Amniotic stem cell (primary cell): ENCODE data around the gene IMMP2L.
"Not testable (repeated sequence)": the region's sequence is repeated elsewhere in the genome, so short reads cannot be mapped to it uniquely, and the experiment has no call there.

Experiments used
- DNase-seq: peaks from one replicate; lab custom pipeline; 2025; lab: John Stamatoyannopoulos, UW

Gene IMMP2L

DNA sequence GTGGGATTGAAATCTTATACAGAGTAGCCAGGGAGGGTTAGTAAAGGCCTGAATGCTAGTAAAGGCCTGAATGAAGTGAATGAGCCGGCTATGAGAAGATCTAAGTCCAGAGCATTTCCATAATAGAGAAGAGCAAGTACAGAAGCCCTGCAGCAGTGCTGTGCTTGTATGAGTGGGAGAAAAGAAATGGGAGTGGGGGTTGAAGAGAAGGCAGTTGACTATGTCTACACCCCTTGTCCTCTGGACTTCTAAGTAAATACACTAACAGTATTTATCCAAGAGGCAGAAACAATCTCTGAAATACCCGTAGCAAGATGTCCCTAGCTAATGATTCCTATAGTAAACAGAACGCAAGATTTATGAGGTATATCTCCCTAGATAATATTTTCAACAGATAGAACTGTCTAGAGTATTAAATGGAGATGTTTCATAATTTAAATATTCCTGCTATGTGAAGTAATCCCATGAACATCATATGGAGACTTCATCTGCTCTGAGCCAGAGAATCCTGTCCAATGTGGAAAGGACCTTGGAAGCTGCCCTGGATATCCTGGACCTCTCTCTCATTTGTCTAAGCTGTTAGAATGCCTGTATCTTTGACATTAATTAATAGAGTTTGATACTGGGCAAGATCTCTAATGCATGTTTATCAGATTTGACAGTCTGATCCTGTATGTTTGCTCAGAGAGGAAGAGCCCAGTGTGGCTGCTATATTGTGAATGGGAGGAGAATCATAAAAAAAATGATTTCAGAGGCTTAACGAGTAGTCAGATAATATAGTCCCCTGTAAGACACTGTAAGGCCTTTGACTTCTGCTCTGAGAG lies 299.8 kb downstream of the IMMP2L start:
- no peak for DNase-seq

DNA sequence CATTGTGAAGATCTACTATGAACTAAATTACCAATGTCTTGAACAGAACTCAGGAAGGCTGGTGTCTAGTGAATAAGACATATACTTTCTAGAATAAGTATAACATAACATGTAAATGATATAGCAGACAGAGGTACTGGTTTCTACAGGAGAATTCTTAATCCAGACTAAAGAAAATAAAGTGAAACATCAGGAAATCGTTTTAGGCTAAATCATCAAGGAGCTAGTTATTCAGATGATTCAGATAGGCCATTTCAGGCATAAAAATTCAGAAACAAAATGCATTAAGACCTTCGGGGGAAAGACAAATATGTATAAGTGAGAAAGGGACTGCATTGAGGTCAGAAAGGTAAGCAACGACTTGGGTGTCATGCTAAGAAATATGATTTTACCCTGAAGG lies 300.8 kb downstream of the IMMP2L start:
- no peak for DNase-seq

DNA sequence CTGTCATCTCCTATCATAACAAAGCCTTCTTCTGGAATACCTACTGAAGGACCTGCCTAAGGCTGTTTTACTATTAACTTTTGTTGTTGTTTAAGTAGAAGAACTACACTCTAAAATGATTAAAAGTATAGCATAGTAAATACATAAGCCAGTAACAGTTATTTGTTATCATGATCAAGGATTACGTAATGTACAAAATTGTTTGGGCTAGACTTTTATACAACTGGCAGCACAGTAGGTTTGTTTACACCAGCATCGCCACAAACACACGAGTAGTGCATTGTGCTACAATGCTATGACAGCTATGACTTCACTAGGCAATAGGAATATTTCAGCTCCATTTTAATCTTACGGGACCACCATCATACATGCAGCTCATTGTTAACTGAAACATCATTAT lies 302.3 kb downstream of the IMMP2L start:
- DNase-seq = no peak

DNA sequence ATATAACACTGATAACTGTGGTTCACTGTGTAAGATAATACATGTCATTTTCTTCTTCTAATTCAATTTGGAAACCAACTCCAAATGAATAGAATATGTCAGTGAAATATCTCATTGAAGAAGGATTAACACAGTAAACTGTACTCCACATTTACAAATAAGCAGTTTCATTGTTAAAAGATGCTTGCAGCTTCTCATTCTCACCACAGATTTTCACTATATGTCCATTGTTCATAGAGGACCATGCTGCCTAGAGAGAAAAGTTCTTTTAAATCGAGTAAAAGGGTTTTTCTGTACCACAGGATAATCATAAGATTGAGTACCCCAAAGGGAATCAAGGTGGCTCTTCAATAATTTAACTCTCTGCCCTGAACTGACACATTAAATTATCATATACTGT lies 305.9 kb downstream of the IMMP2L start:
- no peak for DNase-seq

DNA sequence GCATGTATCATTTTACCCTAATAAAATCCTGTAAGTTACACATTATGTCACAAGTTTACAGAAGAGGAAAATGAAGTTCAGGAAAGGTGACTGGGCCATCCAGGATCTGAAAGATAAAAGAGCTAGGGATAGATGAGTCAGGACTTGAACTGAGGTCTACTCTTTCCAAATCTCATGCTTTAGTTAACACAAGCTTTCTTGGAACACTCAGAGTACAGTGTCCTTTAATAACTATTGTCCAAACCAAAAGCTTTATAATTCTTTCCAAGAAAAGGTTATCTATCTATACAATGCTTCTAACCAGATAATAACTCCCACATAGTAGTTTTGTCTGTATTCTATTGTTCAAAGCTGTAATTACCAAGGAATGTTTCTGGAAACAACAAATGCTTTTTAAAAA lies 306.7 kb downstream of the IMMP2L start:
- DNase-seq = no peak

DNA sequence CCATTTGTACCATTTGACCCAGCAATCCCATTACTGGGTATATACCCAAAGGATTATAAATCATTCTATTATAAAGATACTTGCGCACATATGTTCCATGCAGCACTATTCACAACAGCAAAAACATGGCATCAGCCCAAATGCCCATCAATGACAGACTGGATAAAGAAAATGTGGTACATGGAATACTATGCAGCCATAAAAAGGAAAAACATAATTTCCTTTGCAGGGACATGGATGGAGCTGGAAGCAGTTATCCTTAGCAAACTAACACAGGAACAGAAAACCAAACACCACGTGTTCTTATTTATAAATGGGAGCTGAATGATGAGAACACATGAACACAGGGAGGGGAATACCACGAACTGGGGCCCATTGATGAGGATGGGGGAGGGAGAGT lies 310.9 kb downstream of the IMMP2L start:
- not testable (repeated sequence) for DNase-seq

DNA sequence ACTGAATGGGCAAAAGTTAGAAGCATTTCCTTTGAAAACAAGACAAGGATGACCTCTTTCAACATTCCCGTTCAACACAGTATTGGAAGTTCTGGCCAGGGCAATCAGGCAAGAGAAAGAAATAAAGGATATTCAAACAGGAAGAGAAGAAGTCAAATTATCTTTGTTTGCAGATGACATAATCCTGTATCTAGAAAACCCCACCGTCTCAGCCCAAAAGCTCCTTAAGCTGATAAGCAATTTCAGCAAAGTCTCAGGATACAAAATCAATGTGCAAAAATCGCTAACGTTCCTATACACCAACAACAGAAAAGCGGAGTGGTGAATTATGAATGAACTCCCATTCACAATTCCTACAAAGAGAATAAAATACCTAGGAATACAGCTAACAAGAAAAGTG lies 312.5 kb downstream of the IMMP2L start:
- DNase-seq = not testable (repeated sequence)

DNA sequence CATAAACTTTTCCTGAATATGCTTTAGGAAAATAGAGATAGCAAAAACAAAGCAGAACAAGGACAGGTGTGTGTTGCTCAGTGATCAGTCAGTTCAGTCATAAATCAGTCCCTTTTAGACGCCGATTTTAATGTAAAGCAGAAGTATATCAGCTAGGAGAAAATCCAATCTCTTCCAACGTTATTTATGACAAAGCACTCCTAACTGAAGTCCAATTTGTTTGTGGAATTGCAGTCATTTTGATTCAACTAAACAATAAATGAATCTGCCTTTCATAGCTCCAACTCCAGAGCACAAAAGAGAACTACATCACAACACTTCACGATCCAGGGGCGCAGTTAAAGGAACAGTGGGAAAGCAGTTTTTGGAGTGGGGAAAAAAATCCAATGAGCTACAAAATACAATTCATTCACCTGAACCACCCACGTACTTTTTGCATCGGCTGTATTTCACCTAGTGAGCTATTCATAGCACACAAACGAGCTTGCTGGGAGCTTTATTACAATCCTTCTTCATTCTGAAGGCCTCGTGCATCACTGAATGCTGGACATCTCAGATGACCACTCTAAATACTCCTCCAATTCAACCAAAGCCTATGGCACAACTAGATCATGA lies 320.0 kb downstream of the IMMP2L start:
- DNase-seq = no peak

DNA sequence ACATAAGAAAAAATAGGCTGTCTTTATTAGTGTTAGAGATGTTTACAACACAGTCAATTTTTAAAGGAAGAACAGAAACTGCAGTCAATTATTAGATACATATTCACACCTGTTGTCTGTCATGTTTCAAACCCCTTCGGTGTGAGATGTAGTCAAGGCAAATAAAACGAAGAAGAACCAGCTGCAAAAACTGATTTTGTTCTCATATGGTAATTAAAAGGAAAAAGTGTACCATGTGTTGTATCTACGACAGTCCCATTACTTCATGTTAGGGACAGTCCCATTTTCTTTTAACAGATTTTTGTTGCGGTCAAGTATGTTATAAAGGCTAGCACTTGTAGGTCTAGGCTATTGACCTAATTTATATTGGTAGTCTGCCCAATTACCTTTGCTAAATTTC lies 321.9 kb downstream of the IMMP2L start:
- DNase-seq = no peak

DNA sequence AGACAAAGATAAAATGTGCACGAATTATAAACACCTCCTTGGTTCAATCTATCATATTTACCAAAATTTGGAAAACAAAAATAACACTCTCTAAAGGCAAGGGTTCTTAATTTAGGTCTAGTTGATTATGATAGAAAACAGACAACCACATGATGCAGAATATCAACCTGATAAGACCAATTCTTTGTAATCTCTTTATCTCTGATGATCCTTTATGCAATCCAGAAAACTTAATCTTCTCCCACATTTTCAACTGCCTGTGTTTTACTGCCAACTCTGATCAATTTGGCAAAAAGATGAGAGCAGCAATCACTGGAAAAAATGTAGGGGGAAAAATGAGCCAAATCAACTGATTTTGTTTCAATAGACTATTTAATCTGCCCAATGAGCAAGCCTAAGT lies 322.9 kb downstream of the IMMP2L start:
- DNase-seq = no peak

DNA sequence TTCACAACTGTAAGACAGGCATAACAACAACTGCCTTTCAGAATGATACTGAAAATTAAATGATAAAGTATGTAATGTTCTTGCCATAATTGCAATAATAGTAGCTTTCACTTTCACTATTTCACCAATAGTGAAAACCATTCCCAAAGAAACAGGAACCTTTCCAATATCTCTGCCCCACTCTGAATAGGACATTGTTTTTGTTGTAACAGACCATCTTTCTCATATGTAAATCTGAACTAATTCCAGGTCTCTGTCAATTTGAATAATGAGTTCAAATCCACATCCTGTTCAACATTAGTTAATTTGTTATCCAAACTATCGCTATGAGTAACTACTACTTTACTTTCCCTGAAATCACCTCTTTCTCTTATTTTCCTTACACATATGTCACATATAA lies 323.4 kb downstream of the IMMP2L start:
- no peak for DNase-seq

DNA sequence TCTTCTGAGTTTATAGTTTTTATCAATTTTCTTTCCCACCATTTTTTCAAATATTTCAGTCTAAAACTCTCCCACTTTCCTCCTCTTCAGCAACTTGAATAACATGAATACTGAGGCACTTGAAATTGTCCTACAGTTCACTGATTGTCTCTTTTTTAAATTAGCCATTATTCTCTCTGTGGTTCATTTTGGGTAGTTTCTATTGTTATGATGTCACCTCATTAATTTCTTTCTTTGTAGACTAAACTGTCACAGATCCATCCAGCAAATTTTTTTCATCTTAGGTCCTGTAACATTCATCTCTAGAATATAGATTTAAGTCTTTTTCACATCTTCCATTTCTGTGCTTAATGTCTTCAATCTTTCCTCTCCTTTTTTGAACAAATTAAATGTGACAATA lies 326.6 kb downstream of the IMMP2L start:
- no peak for DNase-seq

DNA sequence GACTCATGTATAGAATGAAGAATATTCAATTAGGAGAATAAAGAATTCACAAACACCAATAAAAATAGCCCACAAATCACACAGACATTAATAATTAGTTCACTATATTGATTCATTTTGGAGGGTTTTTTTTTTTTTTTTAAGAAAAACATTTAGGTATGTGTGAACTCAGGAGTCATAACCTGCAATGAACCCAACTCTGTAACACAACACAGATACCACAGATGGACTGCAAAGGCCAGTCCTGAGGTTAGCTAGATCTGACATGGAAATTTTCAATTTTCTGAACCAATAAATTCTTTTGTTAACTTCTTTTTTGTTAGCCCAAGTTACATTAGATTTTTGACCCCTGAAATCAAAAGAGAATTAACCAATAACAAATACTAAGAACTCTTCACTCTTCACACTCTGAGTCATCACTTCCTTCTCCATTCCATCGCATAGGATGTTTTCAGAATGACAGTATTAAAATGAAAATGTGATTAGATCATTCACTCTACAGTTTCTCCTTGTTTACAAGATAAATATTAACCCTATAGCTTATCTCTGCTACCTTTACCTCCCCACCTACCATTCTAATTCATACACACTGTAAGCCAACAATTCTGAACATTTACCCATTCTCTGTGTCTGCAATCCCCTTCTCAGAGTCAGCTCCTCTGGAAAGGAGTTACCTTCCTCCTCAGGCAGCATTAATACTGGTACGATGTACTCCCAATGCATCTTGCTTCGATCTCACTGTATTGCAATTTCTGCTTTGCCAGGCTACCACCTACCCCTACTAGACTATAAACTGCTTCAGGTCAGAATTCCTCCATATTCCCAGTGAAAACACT lies 329.8 kb downstream of the IMMP2L start:
- peak; percentile 3 for DNase-seq

DNA sequence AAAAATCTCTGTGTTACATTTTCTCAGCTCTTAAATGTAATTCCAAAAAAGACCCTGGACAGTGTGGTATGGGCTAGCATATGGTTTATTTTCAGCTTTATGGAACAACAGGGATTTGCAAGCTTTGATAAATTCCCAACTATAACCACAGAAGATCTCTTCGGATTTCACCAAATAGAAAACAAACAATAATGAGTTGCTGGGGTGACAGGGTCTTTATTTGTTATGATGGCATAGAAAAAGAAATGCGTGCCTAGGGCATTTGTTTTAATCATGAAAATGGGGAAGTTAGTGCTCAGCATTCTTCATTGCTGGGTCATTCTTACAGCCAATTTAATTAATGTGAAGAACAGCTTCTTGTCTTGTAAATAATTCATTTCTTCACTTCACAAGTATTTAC lies 332.4 kb downstream of the IMMP2L start:
- DNase-seq = peak; percentile 7

DNA sequence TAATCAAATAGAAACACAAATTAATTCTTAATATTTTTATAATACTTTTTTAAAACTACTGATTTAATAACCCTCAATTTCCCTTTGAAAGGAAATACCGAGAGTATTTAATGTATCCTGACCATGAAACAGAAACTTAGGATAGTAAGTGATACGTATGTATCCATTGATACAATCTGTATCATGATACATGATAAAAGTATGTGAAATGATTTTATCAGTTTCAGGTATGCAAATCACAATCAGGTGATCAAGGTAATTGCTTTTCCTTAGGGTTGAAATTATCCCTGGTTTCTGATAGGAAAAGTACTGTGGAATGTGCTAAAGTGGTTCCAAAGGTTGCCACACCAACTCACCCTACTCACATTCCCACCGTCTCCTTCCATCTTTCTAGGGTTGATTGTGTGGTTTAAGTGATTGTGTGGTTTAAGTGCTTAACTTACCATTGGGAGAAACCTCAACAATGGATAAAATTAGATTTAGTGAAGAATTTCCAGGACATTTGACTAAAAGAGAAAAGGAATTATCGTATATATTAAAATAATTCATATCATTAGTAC lies 333.0 kb downstream of the IMMP2L start:
- DNase-seq = no peak

DNA sequence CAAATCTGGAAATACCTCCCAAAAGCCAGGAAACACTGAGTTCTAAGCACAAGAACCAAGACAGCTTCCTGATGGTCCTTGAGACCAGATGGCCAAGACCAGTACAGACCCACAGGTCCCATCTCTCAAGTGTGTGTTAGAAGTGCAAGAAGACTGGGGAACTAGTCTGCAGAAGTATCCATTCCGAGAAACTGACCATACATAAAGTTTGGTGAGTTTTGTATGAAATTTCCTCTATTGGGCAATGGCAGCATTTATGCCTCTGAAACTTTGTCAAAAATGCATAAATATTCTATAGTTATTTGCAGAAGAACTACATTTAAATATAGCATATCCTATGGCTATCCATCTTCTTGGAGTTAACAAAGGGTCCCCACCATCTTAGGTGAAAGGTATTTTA lies 333.9 kb downstream of the IMMP2L start:
- DNase-seq = no peak

DNA sequence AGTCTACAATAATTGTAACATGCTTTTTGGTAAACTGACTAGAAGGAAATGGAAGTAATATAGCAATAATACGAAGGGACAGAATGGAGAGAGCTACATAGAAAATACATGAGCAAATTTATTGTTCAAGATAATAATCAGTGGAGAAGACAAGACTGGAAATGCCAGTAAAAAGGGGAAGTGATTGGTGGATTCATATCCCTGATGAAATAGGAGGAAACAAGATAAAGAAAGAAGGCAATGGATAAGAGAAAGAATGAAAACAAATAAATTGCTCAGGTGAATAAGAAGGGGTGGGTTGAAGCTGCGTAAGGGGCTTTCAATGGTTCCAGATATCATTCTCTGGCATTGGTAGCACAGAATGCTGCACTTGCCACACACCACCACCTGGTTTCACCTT lies 335.5 kb downstream of the IMMP2L start:
- DNase-seq = no peak

DNA sequence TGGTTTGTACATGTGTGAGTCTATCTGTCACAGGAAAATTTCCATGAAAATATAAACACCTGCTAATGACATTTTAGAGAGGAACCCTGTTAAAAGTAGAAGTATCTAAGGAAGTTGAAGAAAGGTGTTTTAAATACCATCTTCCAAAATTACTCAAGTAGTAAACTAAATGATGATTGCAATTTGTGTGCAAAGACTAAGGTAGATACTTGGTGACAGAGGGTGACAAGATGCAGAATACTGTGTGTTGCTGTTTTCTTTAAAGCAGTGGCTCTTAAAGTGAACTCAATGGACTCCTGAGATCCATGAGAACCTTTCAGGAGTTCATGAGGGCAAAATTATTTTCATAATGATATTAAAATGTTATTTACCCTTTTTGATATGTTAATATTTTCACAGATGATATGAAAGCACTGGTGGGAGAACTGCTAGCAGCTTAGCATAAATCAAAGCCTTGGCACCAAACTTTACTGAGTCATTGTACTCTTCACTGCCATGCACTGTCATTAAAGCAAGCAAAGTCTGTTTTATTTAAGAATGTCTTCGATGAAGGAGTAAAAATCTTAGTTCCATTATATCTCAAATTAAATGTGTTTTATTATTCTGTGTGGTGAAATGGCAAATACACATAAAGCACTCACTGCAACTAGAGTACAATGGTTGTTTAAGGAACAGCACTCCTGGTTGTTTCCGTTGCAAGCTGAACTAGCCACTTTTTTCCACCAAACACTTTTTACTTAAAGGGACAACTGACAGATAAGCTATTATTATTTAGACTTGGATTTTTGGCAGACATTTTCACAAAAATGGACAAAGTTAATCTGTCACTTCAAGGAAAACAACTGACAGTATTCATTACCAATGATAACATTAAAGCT lies 337.7 kb downstream of the IMMP2L start:
- no peak for DNase-seq

DNA sequence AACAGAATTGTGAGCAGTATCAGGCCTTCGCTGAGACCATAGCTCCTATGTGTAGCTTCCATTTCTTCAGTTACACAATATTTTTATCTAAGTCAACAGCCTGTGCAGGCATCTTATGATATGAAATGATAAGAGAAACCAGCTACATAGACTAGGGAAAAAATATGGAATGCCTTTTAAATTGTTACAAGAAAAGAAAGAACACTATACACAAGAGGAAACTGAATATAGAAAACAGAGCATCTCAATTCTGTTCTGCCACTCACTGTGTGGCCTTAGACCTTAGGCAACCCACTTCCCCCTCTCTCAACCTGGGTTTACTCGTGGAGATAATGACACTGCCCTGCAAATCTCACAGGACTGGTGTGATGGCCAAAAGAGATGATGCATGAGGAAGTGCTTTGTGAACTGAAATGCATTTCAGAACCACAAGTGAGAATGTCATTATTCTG lies 338.5 kb downstream of the IMMP2L start:
- no peak for DNase-seq

DNA sequence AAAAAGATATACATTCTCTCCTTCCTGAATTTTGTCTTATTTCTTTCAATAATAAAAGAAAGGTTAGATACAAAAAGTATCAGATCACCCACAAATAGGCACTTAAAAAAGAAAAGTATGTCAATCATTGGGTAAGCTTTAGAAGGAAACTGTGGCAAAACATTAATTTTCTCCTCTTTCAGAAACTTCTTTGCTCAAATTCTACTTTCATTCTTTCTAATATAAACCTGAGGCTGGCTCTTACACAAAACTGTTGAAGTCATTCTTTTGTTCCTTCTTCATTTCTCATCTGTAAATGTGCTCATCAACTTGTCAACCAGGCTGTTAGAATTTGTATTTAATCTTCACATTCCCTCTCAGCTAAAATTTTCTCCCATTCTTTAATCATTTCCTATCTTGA lies 346.7 kb downstream of the IMMP2L start:
- DNase-seq = no peak

DNA sequence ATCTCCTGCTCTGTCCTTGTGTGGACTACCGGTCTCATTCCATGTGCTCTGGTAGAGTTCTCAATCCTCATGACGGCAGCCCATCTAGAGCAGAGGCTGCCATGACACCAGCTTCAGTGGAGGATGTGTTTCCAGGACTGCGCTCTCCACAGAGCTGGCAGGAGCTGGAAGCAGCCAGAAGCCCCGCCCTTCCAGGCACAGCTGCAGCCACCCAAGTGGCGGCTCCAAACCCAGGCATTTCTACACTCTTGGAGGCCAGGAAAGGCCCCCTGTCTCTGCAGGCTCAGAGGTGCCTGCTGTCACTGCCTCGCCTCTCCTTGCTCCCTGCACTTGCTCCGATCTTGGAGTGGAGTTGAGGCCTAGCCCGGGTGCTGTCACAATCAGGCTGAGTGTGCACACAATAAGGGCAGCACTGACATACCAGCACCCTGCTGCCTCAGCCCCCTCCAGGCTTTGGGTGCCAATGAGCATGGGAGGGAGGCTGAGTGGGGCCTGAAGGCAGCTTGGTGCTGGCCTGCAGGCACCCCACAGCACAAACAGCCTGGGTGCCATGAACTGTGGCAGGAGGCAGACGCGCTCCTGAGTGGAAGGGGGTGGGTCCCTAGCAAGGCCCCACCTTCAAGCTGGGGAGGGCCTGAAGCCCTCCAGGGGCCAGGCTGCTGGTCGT lies 349.3 kb downstream of the IMMP2L start:
- no peak for DNase-seq
